HFFc6 (cell line): ENCODE data around the gene CAMSAP1. TPM values are rescaled to one million over a fixed set of nuclear protein-coding genes. Genes with fewer than 3 reads are reported as not detected.

Source experiments
- DNase-seq: peaks from one replicate; pipeline ENCODE4 v3.0.0-alpha.2; 2018
- H3K27ac Mint-ChIP-seq: 2 replicates; pipeline ENCODE4 v1.8.0; 2020; ENCODE audit warnings: mild to moderate bottlenecking, mixed read lengths
- H3K27me3 Mint-ChIP-seq: 2 replicates; pipeline ENCODE4 v1.8.0; 2021; ENCODE audit warnings: mild to moderate bottlenecking, moderate library complexity, mixed read lengths; ENCODE audit not compliant: insufficient read depth
- H3K36me3 Mint-ChIP-seq: 2 replicates; pipeline ENCODE4 v1.8.0; 2021; ENCODE audit warnings: low read depth, mixed read lengths
- H3K4me1 Mint-ChIP-seq: 2 replicates; pipeline ENCODE4 v1.8.0; 2020; ENCODE audit warnings: low read depth, mixed read lengths
- H3K4me3 Mint-ChIP-seq: 2 replicates; pipeline ENCODE4 v1.8.0; 2020; ENCODE audit warnings: mild to moderate bottlenecking, moderate library complexity, mixed read lengths
- H3K9me3 Mint-ChIP-seq: 2 replicates; pipeline ENCODE4 v1.8.0; 2020; ENCODE audit warnings: mild to moderate bottlenecking, mixed read lengths
- CTCF ChIP-seq: fragments of 200-600 bp; sonication (generic); IDR thresholded peaks from 2 replicates; pipeline ENCODE4 v1.5.0; 2021; ENCODE audit warnings: antibody characterized with exemption, mild to moderate bottlenecking
- total RNA-seq, 6 experiments: library from RNA; stranded (reverse); fragmentation: NEBNext Ultra II Directional; extraction: Animal tissue kit (Norgen Biotek cat#: 25700); gene quantifications; 2 replicates in 1 of 6; 3 replicates in 5 of 6; pipeline ENCODE4 v1.2.3, GENCODE V29; 2021

The CAMSAP1 gene
- total RNA-seq, 6 experiments from 2014 or later, result 14.9 to 22.8 (median 18.1) TPM

- H3K4me3 Mint-ChIP-seq, result no peak overlapping the region
- H3K27me3 Mint-ChIP-seq, result peaks cover 1% of the 10 kb centered on the region; the same call in 1 of the 2 replicates
- no peak overlapping the region for H3K27ac Mint-ChIP-seq
- H3K36me3 Mint-ChIP-seq, result peaks cover 8% of the 10 kb centered on the region
- peaks cover 17% of the 10 kb centered on the region for H3K9me3 Mint-ChIP-seq
- DNase-seq, result no peak
- H3K4me1 Mint-ChIP-seq, result no peaks in the 10 kb centered on the region
- TF ChIP-seq CTCF, result no peak
These were observed 135.8 kb downstream of the CAMSAP1 start for GRCh38 chr9:135771401-135772051.

- H3K4me1 Mint-ChIP-seq, result no peaks in the 10 kb centered on the region
- peaks cover 25% of the 10 kb centered on the region for H3K9me3 Mint-ChIP-seq
- no peak overlapping the region for H3K27ac Mint-ChIP-seq
- no peak for TF ChIP-seq CTCF
- H3K4me3 Mint-ChIP-seq, result no peak overlapping the region
- DNase-seq, result no peak
- peaks cover 1% of the 10 kb centered on the region; the same call in 1 of the 2 replicates for H3K27me3 Mint-ChIP-seq
- H3K36me3 Mint-ChIP-seq, result peaks cover 15% of the 10 kb centered on the region
These were observed 136.6 kb downstream of the CAMSAP1 start for GRCh38 chr9:135770771-135771170.

DNA sequence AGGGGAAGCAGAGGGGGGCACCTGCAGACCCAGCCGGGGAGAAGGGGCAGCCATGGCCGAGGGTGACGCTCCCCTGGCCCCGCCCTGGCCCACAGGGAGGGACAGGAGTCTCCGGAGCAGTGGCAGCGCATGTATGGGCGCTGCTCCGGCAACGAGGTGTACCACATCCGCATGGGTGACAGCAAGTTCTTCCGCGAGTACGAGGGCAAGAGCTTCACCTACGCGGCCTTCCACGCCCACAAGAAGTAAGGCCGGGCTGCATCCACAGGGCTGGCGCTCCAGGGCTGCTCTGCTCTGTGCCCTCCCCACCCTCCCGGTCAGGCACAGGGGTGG lies 137.2 kb downstream of the CAMSAP1 start:
- H3K27me3 Mint-ChIP-seq, result peaks cover 1% of the 10 kb centered on the region; the same call in 1 of the 2 replicates
- no peak overlapping the region for H3K4me3 Mint-ChIP-seq
- H3K36me3 Mint-ChIP-seq, result peaks cover 15% of the 10 kb centered on the region
- no peak for DNase-seq
- no peaks in the 10 kb centered on the region for H3K4me1 Mint-ChIP-seq
- no peak overlapping the region for H3K27ac Mint-ChIP-seq
- TF ChIP-seq CTCF, result no peak
- H3K9me3 Mint-ChIP-seq, result peaks cover 28% of the 10 kb centered on the region

GRCh38 chr9:135769489-135770202 lies 137.7 kb downstream of the CAMSAP1 start:
- DNase-seq, result no peak
- Mint-ChIP-seq H3K36me3 (peaks cover 15% of the 10 kb centered on the region), H3K27me3 (peaks cover 1% of the 10 kb centered on the region; the same call in 1 of the 2 replicates), H3K27ac (no peak overlapping the region), H3K4me1 (no peaks in the 10 kb centered on the region), H3K4me3 (no peak overlapping the region), H3K9me3 (peaks cover 33% of the 10 kb centered on the region)
- no peak for TF ChIP-seq CTCF

DNA sequence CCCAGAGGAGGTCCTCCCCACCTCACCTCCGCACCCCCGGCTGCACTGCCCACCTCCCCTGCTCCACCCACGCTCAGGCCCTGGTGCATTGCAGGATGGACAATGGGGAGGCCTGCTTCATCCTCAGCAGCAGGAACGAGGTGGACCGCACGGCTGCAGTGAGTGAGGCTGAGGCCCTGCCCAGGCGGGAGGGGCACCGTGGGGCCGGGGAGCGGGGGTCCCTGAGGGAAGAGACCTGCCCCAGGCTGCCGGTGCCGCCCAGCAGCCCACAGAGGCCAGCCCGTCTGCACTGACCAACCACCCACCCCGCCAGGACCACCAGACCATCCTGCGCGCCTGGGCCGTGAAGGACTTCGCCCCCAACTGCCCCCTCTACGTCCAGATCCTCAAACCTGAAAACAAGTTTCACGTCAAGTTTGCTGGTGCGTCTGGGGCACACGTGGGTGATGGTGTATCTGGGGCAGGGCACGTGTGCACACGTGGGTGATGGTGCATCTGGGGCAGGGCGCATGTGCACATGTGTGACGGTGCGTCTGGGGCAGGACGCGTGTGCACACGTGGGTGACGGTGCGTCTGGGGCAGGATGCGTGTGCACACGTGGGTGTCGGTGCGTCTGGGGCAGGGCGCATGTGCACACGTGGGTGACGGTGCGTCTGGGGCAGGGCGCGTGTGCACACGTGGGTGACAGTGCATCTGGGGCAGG lies 138.7 kb downstream of the CAMSAP1 start:
- TF ChIP-seq CTCF, result no peak
- H3K36me3 Mint-ChIP-seq, result peaks cover 15% of the 10 kb centered on the region
- H3K27ac Mint-ChIP-seq, result no peak overlapping the region
- H3K9me3 Mint-ChIP-seq, result peaks cover 35% of the 10 kb centered on the region
- no peaks in the 10 kb centered on the region for H3K4me1 Mint-ChIP-seq
- peaks cover 4% of the 10 kb centered on the region for H3K27me3 Mint-ChIP-seq
- no peak for DNase-seq
- no peak overlapping the region for H3K4me3 Mint-ChIP-seq
